ENCODE measurements around the gene HMGXB3. TPM values are rescaled to one million over a fixed set of nuclear protein-coding genes. Genes with fewer than 3 reads are reported as not detected.

Gene HMGXB3
- total and polyA plus RNA-seq, 2 of the 13 experiments (the other 11 are each of a cell fraction or from before 2014, with no cell fraction given), result 18.8 to 23.8 TPM

DNA sequence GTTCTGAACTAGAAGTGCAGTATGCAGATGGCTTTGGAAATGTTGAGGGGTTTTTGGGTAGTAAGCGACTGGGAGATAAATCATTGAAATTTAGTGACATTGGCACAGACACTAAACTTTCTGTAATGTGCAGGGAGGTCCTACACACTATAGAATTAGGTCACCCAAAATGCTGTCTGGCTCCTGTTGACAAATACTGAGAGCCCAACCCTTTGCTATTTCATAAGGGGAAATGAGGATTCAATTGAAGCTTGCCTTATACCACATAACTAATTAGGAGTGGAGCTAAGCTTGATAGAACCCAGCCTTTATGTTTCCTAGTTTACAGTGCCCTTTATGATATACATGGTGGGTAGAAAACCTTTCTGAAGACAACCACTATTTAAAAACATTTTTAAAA lies 22.6 kb downstream of the HMGXB3 start:
- Histone ChIP-seq H3K4me3 (replicated peaks in 1 of 3; ENCODE audit: insufficient read depth in 1 of 3, low read depth in 2 of 3, low read length in 3 of 3) (no peak overlapping the region), H3K27me3 (ENCODE audit: control insufficient read depth in 1 of 2, insufficient read depth in 2 of 2, low read length in 2 of 2) (no peaks in the 10 kb centered on the region), H3K9me3 (ENCODE audit: low read length) (no peaks in the 10 kb centered on the region), H4K20me1 (ENCODE audit: insufficient read depth, low read length) (no peaks in the 10 kb centered on the region), H3K27ac (ENCODE audit: extremely low read length, insufficient read depth, low read length) (no peak overlapping the region), H3K4me1 (ENCODE audit: insufficient read depth, low read length) (peaks cover 59% of the 10 kb centered on the region), H3K36me3 (replicated peaks in 1 of 2; ENCODE audit: control insufficient read depth in 1 of 2, insufficient read depth in 2 of 2, low read length in 2 of 2) (peaks cover 21 to 70% of the 10 kb centered on the region in 2 experiments), H3K79me2 (ENCODE audit: insufficient read depth, low read length) (no peaks in the 10 kb centered on the region), H3K4me2 (ENCODE audit: low read depth, low read length) (no peak overlapping the region), H2AFZ (ENCODE audit: low read length) (no peak overlapping the region), H3K9ac (ENCODE audit: insufficient read depth, low read depth, low read length) (no peak overlapping the region)
- intact Hi-C loops (cut with micrococcal nuclease; ENCODE audit: unreplicated experiment) (loop anchor here (10.0 kb wide), 1 partner anchor 332 kb away; the partner anchor contains the start of gene TCOF1), in situ Hi-C loops (cut with HindIII; ENCODE audit: extremely low pct_ligation_motif_present, low pct_unique_long_range_greater_than_20kb) (no loop called here)
- 100% methylated on average over 1 of the region's 1 CpG for WGBS (ENCODE audit: low lambda C conversion rate)
- TF ChIP-seq, protein P1, sequence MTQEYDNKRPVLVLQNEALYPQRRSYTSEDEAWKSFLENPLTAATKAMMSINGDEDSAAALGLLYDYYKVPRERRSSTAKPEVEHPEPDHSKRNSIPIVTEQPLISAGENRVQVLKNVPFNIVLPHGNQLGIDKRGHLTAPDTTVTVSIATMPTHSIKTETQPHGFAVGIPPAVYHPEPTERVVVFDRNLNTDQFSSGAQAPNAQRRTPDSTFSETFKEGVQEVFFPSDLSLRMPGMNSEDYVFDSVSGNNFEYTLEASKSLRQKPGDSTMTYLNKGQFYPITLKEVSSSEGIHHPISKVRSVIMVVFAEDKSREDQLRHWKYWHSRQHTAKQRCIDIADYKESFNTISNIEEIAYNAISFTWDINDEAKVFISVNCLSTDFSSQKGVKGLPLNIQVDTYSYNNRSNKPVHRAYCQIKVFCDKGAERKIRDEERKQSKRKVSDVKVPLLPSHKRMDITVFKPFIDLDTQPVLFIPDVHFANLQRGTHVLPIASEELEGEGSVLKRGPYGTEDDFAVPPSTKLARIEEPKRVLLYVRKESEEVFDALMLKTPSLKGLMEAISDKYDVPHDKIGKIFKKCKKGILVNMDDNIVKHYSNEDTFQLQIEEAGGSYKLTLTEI (CRISPR knock-in tag; conservative IDR thresholded peaks at IDR 0.05), result no peak
- TF ChIP-seq, protein P2, sequence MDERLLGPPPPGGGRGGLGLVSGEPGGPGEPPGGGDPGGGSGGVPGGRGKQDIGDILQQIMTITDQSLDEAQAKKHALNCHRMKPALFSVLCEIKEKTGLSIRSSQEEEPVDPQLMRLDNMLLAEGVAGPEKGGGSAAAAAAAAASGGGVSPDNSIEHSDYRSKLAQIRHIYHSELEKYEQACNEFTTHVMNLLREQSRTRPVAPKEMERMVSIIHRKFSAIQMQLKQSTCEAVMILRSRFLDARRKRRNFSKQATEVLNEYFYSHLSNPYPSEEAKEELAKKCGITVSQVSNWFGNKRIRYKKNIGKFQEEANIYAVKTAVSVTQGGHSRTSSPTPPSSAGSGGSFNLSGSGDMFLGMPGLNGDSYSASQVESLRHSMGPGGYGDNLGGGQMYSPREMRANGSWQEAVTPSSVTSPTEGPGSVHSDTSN (CRISPR knock-in tag; IDR thresholded peaks at IDR 0.05), result no peak
- TF ChIP-seq PTBP1 (IDR thresholded peaks at IDR 0.05; ENCODE audit: low read depth, low read length, poor library complexity, severe bottlenecking) (no peak), SMAD9 (CRISPR knock-in tag; IDR thresholded peaks at IDR 0.05) (no peak), HNRNPLL (IDR thresholded peaks at IDR 0.05; ENCODE audit: low read depth, low read length, poor library complexity, severe bottlenecking) (no peak), RAD51 (IDR thresholded peaks at IDR 0.05; ENCODE audit: borderline replicate concordance) (no peak)
- DNase-seq (ENCODE audit: low spot score), result no peak
- no TSS peak for BruUV-seq (replicated peaks)
- no peak for FAIRE-seq
- no peak for ATAC-seq
- ChIA-PET CTCF (ENCODE audit: low intra/inter-chr PET ratio, low total read pairs) (no interaction called here), POLR2A (interaction anchor here (0.6 to 1.4 kb wide), 2 partner anchors 13 kb away, joined by 3 to 4 read pairs; no protein-coding TSS in a partner anchor)
